HepG2 (cell line): Measurements from ENCODE around the gene PCLO. TPM values are rescaled to one million over a fixed set of nuclear protein-coding genes. Genes with fewer than 3 reads are reported as not detected.

Experiments
- ATAC-seq: fragments of 200-7000 bp; cut with Tn5 transposase; 3 replicates; pipeline ENCODE4 v1.9.1; 2020; ENCODE audit warnings: mild to moderate bottlenecking, moderate library complexity
- BruUV-seq: library from RNA; stranded (reverse); fragments of 400-500 nt; replicated peaks from 2 replicates; lab custom pipeline; 2021; lab: Mats Ljungman, UMichigan
- CTCF ChIA-PET: fragments of 300-600 bp; formaldehyde crosslinking; extraction: SDS; loops from one replicate; lab custom pipeline; 2021; ENCODE audit warnings: low total read pairs, inconsistent platforms, low intra/inter-chr PET ratio; lab: Yijun Ruan, JAX
- POLR2A ChIA-PET: fragments of 350-600 bp; sonication (Branson Sonifier 250); formaldehyde crosslinking; loops from one replicate; lab custom pipeline; 2020; ENCODE audit warnings: antibody characterized with exemption, inconsistent platforms; lab: Yijun Ruan, JAX
- DNase-seq: peaks from one replicate; pipeline ENCODE4 v3.0.0-alpha.2; 2015; ENCODE audit warnings: low spot score
- FAIRE-seq: peaks from 3 replicates; lab custom pipeline; 2011; peaks lifted over from hg19 to GRCh38; lab: Jason Lieb, UNC
- H2AFZ ChIP-seq: one replicate; pipeline ENCODE4 v1.6.1; 2011; ENCODE audit warnings: low read length, inconsistent platforms
- H3K27ac ChIP-seq: fragments of 300-600 bp; 3 replicates; pipeline ENCODE4 v1.8.0; 2011; ENCODE audit warnings: mixed run types, mild to moderate bottlenecking, mixed read lengths, low read length, inconsistent platforms; ENCODE audit not compliant: insufficient read depth; ENCODE audit errors: extremely low read length
- H3K27me3 ChIP-seq, 2 experiments: fragments of 200-600 bp in 1 of 2; 2 replicates in 1 of 2; 3 replicates in 1 of 2; pipeline versions ENCODE4 v1.6.0 to v1.8.0; 2011; ENCODE audit warnings: low read length in 2 of 2, mild to moderate bottlenecking in 2 of 2, moderate library complexity in 2 of 2, inconsistent platforms in 1 of 2; ENCODE audit not compliant: insufficient read depth in 2 of 2, control insufficient read depth in 1 of 2
- H3K36me3 ChIP-seq, 2 experiments: fragments of 200-600 bp in 1 of 2; replicated peaks in 1 of 2; 2 replicates in 1 of 2; 3 replicates in 1 of 2; pipeline versions ENCODE4 v1.5.1 to v1.8.0; 2011; ENCODE audit warnings: low read length in 2 of 2, inconsistent platforms in 1 of 2; ENCODE audit not compliant: insufficient read depth in 2 of 2, control insufficient read depth in 1 of 2
- H3K4me1 ChIP-seq: 2 replicates; pipeline ENCODE4 v1.5.1; 2012; ENCODE audit warnings: low read length, inconsistent platforms; ENCODE audit not compliant: insufficient read depth
- H3K4me2 ChIP-seq: 2 replicates; pipeline ENCODE4 v1.6.0; 2011; ENCODE audit warnings: low read depth, low read length, inconsistent platforms
- H3K4me3 ChIP-seq, 3 experiments: fragments of 200-600 bp in 1 of 3; sonication (generic), shearing (Covaris generic) in 1 of 3; replicated peaks in 1 of 3; 2 replicates each; pipeline ENCODE4 v1.5.1; 2011 to 2016; ENCODE audit warnings: low read length in 3 of 3, inconsistent platforms in 2 of 3, low read depth in 2 of 3, mild to moderate bottlenecking in 2 of 3, control low read depth in 1 of 3, mixed read lengths in 1 of 3; ENCODE audit not compliant: insufficient read depth in 1 of 3
- H3K79me2 ChIP-seq: one replicate; pipeline ENCODE4 v1.6.1; 2011; ENCODE audit warnings: low read length, inconsistent platforms; ENCODE audit not compliant: insufficient read depth
- H3K9ac ChIP-seq: 2 replicates; pipeline ENCODE4 v1.6.0; 2011; ENCODE audit warnings: mild to moderate bottlenecking, low read depth, low read length, inconsistent platforms; ENCODE audit not compliant: insufficient read depth
- H3K9me3 ChIP-seq: 2 replicates; pipeline ENCODE4 v1.5.1; 2012; ENCODE audit warnings: mild to moderate bottlenecking, low read length
- H4K20me1 ChIP-seq: 2 replicates; pipeline ENCODE4 v1.6.0; 2011; ENCODE audit warnings: inconsistent platforms, mild to moderate bottlenecking, low read length, moderate library complexity; ENCODE audit not compliant: insufficient read depth
- ARID4A ChIP-seq: sonication (generic); formaldehyde crosslinking; IDR thresholded peaks from 2 replicates; pipeline ENCODE4 v1.5.0; 2020; ENCODE audit warnings: mild to moderate bottlenecking, missing genetic modification reagents, borderline replicate concordance
- EP300 ChIP-seq, 3 experiments: sonication (generic) in 1 of 3; formaldehyde crosslinking in 1 of 3; IDR thresholded peaks; 2 replicates each; pipeline versions ENCODE4 v1.5.1 to v1.6.1; 2011 to 2020; ENCODE audit warnings: low read depth in 2 of 3, low read length in 2 of 3, borderline replicate concordance in 1 of 3, improper control_type of control experiment in 1 of 3, mild to moderate bottlenecking in 1 of 3, missing genetic modification reagents in 1 of 3, moderate library complexity in 1 of 3
- NBN ChIP-seq: fragments of 450-650 bp; conservative IDR thresholded peaks from 2 replicates; pipeline ENCODE4 v1.6.1; 2017
- PRPF4 ChIP-seq: fragments of 200-400 bp; formaldehyde crosslinking; IDR thresholded peaks from 2 replicates; pipeline ENCODE4 v1.6.1; 2016; ENCODE audit warnings: low read length, low read depth; ENCODE audit not compliant: poor library complexity, severe bottlenecking
- RELA ChIP-seq: sonication (generic); formaldehyde crosslinking; IDR thresholded peaks from 2 replicates; pipeline ENCODE4 v1.4.0; 2020; ENCODE audit warnings: missing genetic modification reagents
- SP5 ChIP-seq: IDR thresholded peaks from 2 replicates; pipeline ENCODE4 v1.6.1; 2016; ENCODE audit warnings: low read depth, borderline replicate concordance
- ZBTB7A ChIP-seq: sonication (generic); formaldehyde crosslinking; IDR thresholded peaks from 2 replicates; pipeline ENCODE4 v1.8.0; 2022; ENCODE audit warnings: mild to moderate bottlenecking, missing genetic modification reagents
- ZBTB8A ChIP-seq: sonication (generic); formaldehyde crosslinking; IDR thresholded peaks from 2 replicates; pipeline ENCODE4 v1.4.0; 2020; ENCODE audit warnings: mild to moderate bottlenecking, low read depth, missing genetic modification reagents, borderline replicate concordance
- ZNF24 ChIP-seq: fragments of 450-650 bp; IDR thresholded peaks from 2 replicates; pipeline ENCODE4 v1.6.1; 2017; ENCODE audit warnings: antibody characterized with exemption, mild to moderate bottlenecking
- ZNF251 ChIP-seq: sonication (generic); formaldehyde crosslinking; IDR thresholded peaks from 2 replicates; pipeline ENCODE4 v1.9.0; 2021; ENCODE audit warnings: mild to moderate bottlenecking, missing genetic modification reagents
- ZNF329 ChIP-seq: sonication (generic); formaldehyde crosslinking; IDR thresholded peaks from 2 replicates; pipeline ENCODE4 v1.9.0; 2021; ENCODE audit warnings: low read depth, mild to moderate bottlenecking, missing genetic modification reagents
- ZNF749 ChIP-seq: sonication (generic); formaldehyde crosslinking; IDR thresholded peaks from 2 replicates; pipeline ENCODE4 v1.8.0; 2022; ENCODE audit warnings: mild to moderate bottlenecking, missing genetic modification reagents, moderate library complexity, borderline replicate concordance
- ZSCAN30 ChIP-seq: sonication (generic); formaldehyde crosslinking; IDR thresholded peaks from 2 replicates; pipeline ENCODE4 v1.5.0; 2020; ENCODE audit warnings: mild to moderate bottlenecking, missing genetic modification reagents
- WGBS: methylation state at CpG from one replicate; pipeline ENCODE4 v1.1.6; 2017; ENCODE audit warnings: low lambda C conversion rate; 5-methylcytosine and 5-hydroxymethylcytosine counted together
- in situ Hi-C: cut with HindIII; loops from 2 replicates; pipeline ENCODE4 v1.10.0; 2017; ENCODE audit warnings: low pct_unique_long_range_greater_than_20kb; ENCODE audit not compliant: extremely low pct_ligation_motif_present
- intact Hi-C: fragments of 100-400 bp; cut with micrococcal nuclease; formaldehyde crosslinking; loops from one replicate; pipeline ENCODE4 v1.10.0; 2022; ENCODE audit not compliant: unreplicated experiment
- polyA plus RNA-seq, 8 experiments: library from polyadenylated mRNA; depleted of rRNA in 3 of 8; stranded (reverse) in 7 of 8; unstranded in 1 of 8; fragments of >200 nt; fragmentation: Illumina TruSeq in 4 of 8; extraction: Trizol in 4 of 8; gene quantifications; 2 replicates each; pipeline versions ENCODE4 v1.2.1 to v1.2.3, GENCODE V29; 2011 to 2016; ENCODE audit warnings: low read depth in 4 of 8, missing spikeins in 1 of 8, mixed read lengths in 1 of 8; ENCODE audit not compliant: insufficient read depth in 1 of 8
- total RNA-seq, 5 experiments: library from RNA; depleted of rRNA; stranded (reverse); fragments of >200 nt; fragmentation: Illumina TruSeq; extraction: Trizol; gene quantifications; 2 replicates each; pipeline ENCODE4 v1.2.3, GENCODE V29; 2016; ENCODE audit warnings: low read depth in 1 of 5
- TF ChIP-seq, protein P1 (sequence below): sonication (generic); formaldehyde crosslinking; IDR thresholded peaks from 2 replicates; pipeline ENCODE4 v1.5.1; 2020; ENCODE audit warnings: mild to moderate bottlenecking, missing genetic modification reagents
- TF ChIP-seq, protein P2 (sequence below): IDR thresholded peaks from 2 replicates; pipeline ENCODE4 v1.6.1; 2018; ENCODE audit warnings: missing genetic modification reagents

PCLO gene
- total and polyA plus RNA-seq, 2 of the 13 experiments (the other 11 are each of a cell fraction or from before 2014, with no cell fraction given), result 0.07 to 0.29 TPM

- TF ChIP-seq, protein P1, sequence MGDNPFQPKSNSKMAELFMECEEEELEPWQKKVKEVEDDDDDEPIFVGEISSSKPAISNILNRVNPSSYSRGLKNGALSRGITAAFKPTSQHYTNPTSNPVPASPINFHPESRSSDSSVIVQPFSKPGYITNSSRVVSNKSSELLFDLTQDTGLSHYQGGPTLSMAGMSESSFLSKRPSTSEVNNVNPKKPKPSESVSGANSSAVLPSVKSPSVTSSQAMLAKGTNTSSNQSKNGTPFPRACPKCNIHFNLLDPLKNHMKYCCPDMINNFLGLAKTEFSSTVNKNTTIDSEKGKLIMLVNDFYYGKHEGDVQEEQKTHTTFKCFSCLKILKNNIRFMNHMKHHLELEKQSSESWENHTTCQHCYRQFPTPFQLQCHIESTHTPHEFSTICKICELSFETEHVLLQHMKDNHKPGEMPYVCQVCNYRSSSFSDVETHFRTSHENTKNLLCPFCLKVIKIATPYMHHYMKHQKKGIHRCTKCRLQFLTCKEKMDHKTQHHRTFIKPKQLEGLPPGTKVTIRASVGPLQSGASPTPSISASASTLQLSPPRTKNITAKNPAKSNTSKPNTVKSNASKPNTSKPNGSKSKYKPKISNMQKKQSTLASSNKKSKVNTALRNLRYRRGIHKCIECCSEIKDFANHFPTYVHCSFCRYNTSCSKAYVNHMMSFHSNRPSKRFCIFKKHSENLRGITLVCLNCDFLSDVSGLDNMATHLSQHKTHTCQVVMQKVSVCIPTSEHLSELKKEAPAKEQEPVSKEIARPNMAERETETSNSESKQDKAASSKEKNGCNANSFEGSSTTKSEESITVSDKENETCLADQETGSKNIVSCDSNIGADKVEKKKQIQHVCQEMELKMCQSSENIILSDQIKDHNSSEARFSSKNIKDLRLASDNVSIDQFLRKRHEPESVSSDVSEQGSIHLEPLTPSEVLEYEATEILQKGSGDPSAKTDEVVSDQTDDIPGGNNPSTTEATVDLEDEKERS, result no peak
- TF ChIP-seq ZNF749 (CRISPR knock-in tag) (no peak), ZBTB8A (CRISPR knock-in tag) (no peak), ARID4A (no peak), ZNF251 (CRISPR knock-in tag) (no peak)
Measured at GRCh38 chr7:83153419-83153818, 9.3 kb downstream of the PCLO start (continued).

DNA sequence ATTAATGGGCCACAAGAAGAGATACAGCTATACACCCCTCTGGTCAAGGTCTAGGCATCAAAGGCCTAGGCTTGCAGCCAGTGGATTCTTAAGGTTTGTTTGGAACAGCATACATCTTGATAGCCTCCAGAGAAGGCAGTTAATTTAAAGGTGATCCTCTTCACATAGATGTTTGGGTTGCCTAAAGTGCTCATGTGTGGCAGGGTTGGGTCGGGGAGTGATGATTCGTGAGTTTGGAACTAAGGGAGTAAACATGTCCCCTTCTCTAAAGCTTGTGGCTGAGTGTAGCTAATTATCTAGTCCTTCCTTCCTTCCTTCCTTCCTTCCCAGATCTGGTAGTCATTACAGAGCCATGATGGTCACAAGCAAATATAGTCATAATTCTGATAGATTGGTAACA lies 12.4 kb downstream of the PCLO start:
- 0% methylated on average over 2 of the region's 2 CpGs for WGBS
- no peaks in the 10 kb centered on the region for H3K4me1 ChIP-seq
- intact Hi-C loops (no loop called here), in situ Hi-C loops (no loop called here)
- ChIA-PET CTCF (no interaction called here), POLR2A (no interaction called here)
- H4K20me1 ChIP-seq, result no peaks in the 10 kb centered on the region
- BruUV-seq, result no TSS peak
- H3K4me3 ChIP-seq, result no peak overlapping the region
- ATAC-seq, result no peak
- FAIRE-seq, result no peak
- no peaks in the 10 kb centered on the region for H3K79me2 ChIP-seq
- no peaks in the 10 kb centered on the region for H3K27me3 ChIP-seq
- H2AFZ ChIP-seq, result no peak overlapping the region
- H3K9me3 ChIP-seq, result no peaks in the 10 kb centered on the region
- no peak for DNase-seq
- no peak overlapping the region for H3K4me2 ChIP-seq
- no peak overlapping the region for H3K9ac ChIP-seq
- H3K27ac ChIP-seq, result no peak overlapping the region
- H3K36me3 ChIP-seq, result no peaks in the 10 kb centered on the region
- TF ChIP-seq SP5 (CRISPR knock-in tag) (no peak), RELA (CRISPR knock-in tag) (no peak), ZSCAN30 (no peak), ZNF329 (CRISPR knock-in tag) (no peak), EP300 (IDR thresholded peaks at IDR 0.05; ENCODE audit: low read depth in 2 of 2, low read length in 2 of 2) (no peak), EP300 (CRISPR knock-in tag; IDR thresholded peaks at IDR 0.05; ENCODE audit: borderline replicate concordance) (no peak), ZBTB7A (CRISPR knock-in tag) (no peak), ZNF24 (no peak), NBN (no peak), PRPF4 (no peak)
- TF ChIP-seq, protein P2, sequence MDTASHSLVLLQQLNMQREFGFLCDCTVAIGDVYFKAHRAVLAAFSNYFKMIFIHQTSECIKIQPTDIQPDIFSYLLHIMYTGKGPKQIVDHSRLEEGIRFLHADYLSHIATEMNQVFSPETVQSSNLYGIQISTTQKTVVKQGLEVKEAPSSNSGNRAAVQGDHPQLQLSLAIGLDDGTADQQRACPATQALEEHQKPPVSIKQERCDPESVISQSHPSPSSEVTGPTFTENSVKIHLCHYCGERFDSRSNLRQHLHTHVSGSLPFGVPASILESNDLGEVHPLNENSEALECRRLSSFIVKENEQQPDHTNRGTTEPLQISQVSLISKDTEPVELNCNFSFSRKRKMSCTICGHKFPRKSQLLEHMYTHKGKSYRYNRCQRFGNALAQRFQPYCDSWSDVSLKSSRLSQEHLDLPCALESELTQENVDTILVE (CRISPR knock-in tag), result no peak
